ENCODE results near the gene IRAK2. TPM values are rescaled to one million over a fixed set of nuclear protein-coding genes. Genes with fewer than 3 reads are reported as not detected.

IRAK2 gene
- total RNA-seq, 1 donor from 2014 or later: 1.4 TPM

GRCh38 chr3:10204921-10205320, 40.2 kb downstream of the IRAK2 start:
- H3K27me3 Mint-ChIP-seq: no peaks in the 10 kb centered on the region
- H3K36me3 Mint-ChIP-seq: no peaks in the 10 kb centered on the region
- H3K27ac Mint-ChIP-seq: no peak overlapping the region
- no peak overlapping the region for H3K4me3 Mint-ChIP-seq
- no peak for DNase-seq (ENCODE audit: extremely low spot score, unreplicated experiment)
- H3K9me3 Mint-ChIP-seq: no peaks in the 10 kb centered on the region
- TF ChIP-seq CTCF (conservative IDR thresholded peaks at IDR 0.05): no peak
- peaks cover 6% of the 10 kb centered on the region for H3K4me1 Mint-ChIP-seq (ENCODE audit: unreplicated experiment)

- H3K4me1 Mint-ChIP-seq (ENCODE audit: unreplicated experiment): peaks cover 6% of the 10 kb centered on the region
- no peak overlapping the region for H3K27ac Mint-ChIP-seq
- TF ChIP-seq CTCF (conservative IDR thresholded peaks at IDR 0.05): no peak
- no peaks in the 10 kb centered on the region for H3K27me3 Mint-ChIP-seq
- no peak overlapping the region for H3K4me3 Mint-ChIP-seq
- no peaks in the 10 kb centered on the region for H3K9me3 Mint-ChIP-seq
- H3K36me3 Mint-ChIP-seq: no peaks in the 10 kb centered on the region
- no peak for DNase-seq (ENCODE audit: extremely low spot score, unreplicated experiment)
Observed at GRCh38 chr3:10205451-10206165, 40.9 kb downstream of the IRAK2 start.

GRCh38 chr3:10206166-10206511, 41.4 kb downstream of the IRAK2 start:
- peaks cover 6% of the 10 kb centered on the region for H3K4me1 Mint-ChIP-seq (ENCODE audit: unreplicated experiment)
- H3K4me3 Mint-ChIP-seq: no peak overlapping the region
- no peak for TF ChIP-seq CTCF (conservative IDR thresholded peaks at IDR 0.05)
- no peaks in the 10 kb centered on the region for H3K9me3 Mint-ChIP-seq
- H3K27me3 Mint-ChIP-seq: no peaks in the 10 kb centered on the region
- no peak for DNase-seq (ENCODE audit: extremely low spot score, unreplicated experiment)
- no peaks in the 10 kb centered on the region for H3K36me3 Mint-ChIP-seq
- H3K27ac Mint-ChIP-seq: no peak overlapping the region

- H3K9me3 Mint-ChIP-seq: no peaks in the 10 kb centered on the region
- no peaks in the 10 kb centered on the region for H3K36me3 Mint-ChIP-seq
- H3K4me1 Mint-ChIP-seq (ENCODE audit: unreplicated experiment): no peaks in the 10 kb centered on the region
- H3K27ac Mint-ChIP-seq: no peak overlapping the region
- no peak for TF ChIP-seq CTCF (conservative IDR thresholded peaks at IDR 0.05)
- H3K4me3 Mint-ChIP-seq: no peak overlapping the region
- DNase-seq (ENCODE audit: extremely low spot score, unreplicated experiment): no peak
- no peaks in the 10 kb centered on the region for H3K27me3 Mint-ChIP-seq
Observed at GRCh38 chr3:10213156-10213792, 48.6 kb downstream of the IRAK2 start.

GRCh38 chr3:10215578-10216368, 51.1 kb downstream of the IRAK2 start:
- Mint-ChIP-seq H3K9me3 (no peaks in the 10 kb centered on the region), H3K4me3 (no peak overlapping the region), H3K27me3 (no peaks in the 10 kb centered on the region), H3K4me1 (ENCODE audit: unreplicated experiment) (peaks cover 8% of the 10 kb centered on the region), H3K36me3 (no peaks in the 10 kb centered on the region), H3K27ac (no peak overlapping the region)
- DNase-seq (ENCODE audit: extremely low spot score, unreplicated experiment): no peak
- no peak for TF ChIP-seq CTCF (conservative IDR thresholded peaks at IDR 0.05)
